Liver (tissue), 9 donors: ENCODE measurements around the gene ATAT1. TPM values are rescaled to one million over a fixed set of nuclear protein-coding genes. Genes with fewer than 3 reads are reported as not detected.
"Not testable (repeated sequence)": the region's sequence is repeated elsewhere in the genome, so short reads cannot be mapped to it uniquely, and the experiment has no call there.

ENCODE experiments used
- DNase-seq: peaks from one replicate; pipeline ENCODE4 v3.0.0-alpha.2; 2017; ENCODE audit warnings: low spot score
- H3K27ac ChIP-seq, 2 donors: one replicate each; pipeline ENCODE4 v1.7.0; 2013; ENCODE audit warnings: inconsistent platforms in 2 of 2, low read length in 2 of 2, control low read depth in 1 of 2, low read depth in 1 of 2, mild to moderate bottlenecking in 1 of 2
- H3K27me3 ChIP-seq, 4 donors: one replicate each; pipeline versions ENCODE4 v1.6.1 to v1.7.0; 2013; ENCODE audit warnings: low read length in 3 of 4, inconsistent platforms in 1 of 4, mild to moderate bottlenecking in 1 of 4, moderate library complexity in 1 of 4; ENCODE audit not compliant: control insufficient read depth in 4 of 4, insufficient read depth in 4 of 4
- H3K36me3 ChIP-seq, 4 donors: one replicate each; pipeline versions ENCODE4 v1.6.1 to v1.7.0; 2013; ENCODE audit warnings: low read length in 3 of 4, mild to moderate bottlenecking in 3 of 4, low read depth in 1 of 4, moderate library complexity in 1 of 4; ENCODE audit not compliant: control insufficient read depth in 4 of 4, insufficient read depth in 3 of 4
- H3K4me1 ChIP-seq, 4 donors: one replicate each; pipeline versions ENCODE4 v1.6.1 to v1.7.0; 2013; ENCODE audit warnings: low read length in 3 of 4, mild to moderate bottlenecking in 3 of 4, moderate library complexity in 1 of 4; ENCODE audit not compliant: control insufficient read depth in 4 of 4, insufficient read depth in 4 of 4
- H3K4me3 ChIP-seq, 3 donors: one replicate each; pipeline versions ENCODE4 v1.6.1 to v1.7.0; 2013; ENCODE audit warnings: low read length in 3 of 3, control low read depth in 1 of 3, low read depth in 1 of 3, mild to moderate bottlenecking in 1 of 3
- H3K9ac ChIP-seq, 2 donors: one replicate each; pipeline ENCODE4 v1.7.0; 2013; ENCODE audit warnings: low read length in 2 of 2, mild to moderate bottlenecking in 2 of 2, moderate library complexity in 2 of 2, control low read depth in 1 of 2, low read depth in 1 of 2
- H3K9me3 ChIP-seq, 4 donors: one replicate each; pipeline versions ENCODE4 v1.6.1 to v1.7.0; 2013; ENCODE audit warnings: low read length in 3 of 4; ENCODE audit not compliant: control insufficient read depth in 4 of 4
- CTCF ChIP-seq: fragments of 150-350 bp; IDR thresholded peaks from 2 replicates; pipeline ENCODE4 v1.5.1; 2017; ENCODE audit warnings: improper control_type of control experiment, low read depth, low read length; ENCODE audit not compliant: missing input control
- EGR1 ChIP-seq, 2 donors: IDR thresholded peaks; 2 replicates each; pipeline ENCODE4 v1.6.1; 2016 to 2018; ENCODE audit warnings: antibody characterized with exemption in 2 of 2, low read depth in 2 of 2
- HNF4G ChIP-seq: IDR thresholded peaks from 2 replicates; pipeline ENCODE4 v1.6.1; 2016; ENCODE audit warnings: antibody characterized with exemption
- NR2F2 ChIP-seq: IDR thresholded peaks from 2 replicates; pipeline ENCODE4 v1.6.1; 2016; ENCODE audit warnings: antibody characterized with exemption
- RAD21 ChIP-seq, 2 donors: IDR thresholded peaks; 2 replicates each; pipeline ENCODE4 v1.6.1; 2016; ENCODE audit warnings: antibody characterized with exemption in 2 of 2, mild to moderate bottlenecking in 2 of 2
- SP1 ChIP-seq: IDR thresholded peaks from 2 replicates; pipeline ENCODE4 v1.6.1; 2018; ENCODE audit warnings: antibody characterized with exemption, mild to moderate bottlenecking
- WGBS: extraction: QIAGEN DNeasy Blood & Tissue Kit; methylation state at CpG from one replicate; pipeline ENCODE4 v1.1.7; 2013; 5-methylcytosine and 5-hydroxymethylcytosine counted together
- polyA plus RNA-seq, 2 donors: library from polyadenylated mRNA; stranded (reverse) in 1 of 2; unstranded in 1 of 2; fragments of 200-250 nt in 1 of 2; fragments of >200 nt in 1 of 2; fragmentation: Nextera tagmentation in 1 of 2; extraction: Ambion mirVana in 1 of 2; gene quantifications; one replicate each; pipeline versions ENCODE4 v1.2.1 to v1.2.3, GENCODE V29; 2013 to 2015
- total RNA-seq, 2 donors: library from RNA; depleted of rRNA; stranded (reverse); fragments of >200 nt; gene quantifications; one replicate each; pipeline ENCODE4 v1.2.3, GENCODE V29; 2014
- donor health status: healthy.
- donor health status: healthy.
- donor health status: healthy.
- donor health status: healthy.
- donor health status: healthy.

ATAT1 gene
- total and polyA plus RNA-seq, 4 donors: 2.1 to 5.4 (median 3.0) TPM

- Histone ChIP-seq H3K9me3 (no peaks in the 10 kb centered on the region), H3K27me3 (no peaks in the 10 kb centered on the region), H3K4me1 (peaks cover 0 to 2% (median 0%) of the 10 kb centered on the region in 4 donors), H3K36me3 (peaks cover 5 to 44% (median 34%) of the 10 kb centered on the region in 4 donors), H3K4me3 (no peak overlapping the region), H3K9ac (no peak overlapping the region), H3K27ac (no peak overlapping the region)
- TF ChIP-seq EGR1 (IDR thresholded peaks at IDR 0.05; ENCODE audit: low read depth in 2 of 2) (no peak), CTCF (no peak), NR2F2 (no peak), HNF4G (no peak)
- DNase-seq: no peak
- WGBS: 93% methylated on average over 1 of the region's 1 CpG
Observed at GRCh38 chr6:30592287-30592686, 34.4 kb upstream of the ATAT1 start.

- WGBS: 74% methylated on average over 15 of the region's 15 CpGs
- not testable (repeated sequence) for H3K4me3 ChIP-seq, H3K9me3 ChIP-seq, H3K9ac ChIP-seq, H3K4me1 ChIP-seq, H3K27ac ChIP-seq, H3K27me3 ChIP-seq
- peak; percentile 68 to 83 for TF ChIP-seq EGR1 (IDR thresholded peaks at IDR 0.05; ENCODE audit: low read depth in 2 of 2)
- TF ChIP-seq CTCF: peak; percentile 93
- peak; percentile 81 to 89 for TF ChIP-seq RAD21 (IDR thresholded peaks at IDR 0.05)
- peak; percentile 88 for DNase-seq
- H3K36me3 ChIP-seq: peaks cover 3 to 26% (median 18%) of the 10 kb centered on the region in 4 donors
Observed at GRCh38 chr6:30597315-30598144, 29.1 kb upstream of the ATAT1 start.

GRCh38 chr6:30598912-30599624 lies 27.6 kb upstream of the ATAT1 start:
- 65% methylated on average over 12 of the region's 12 CpGs for WGBS
- DNase-seq: no peak

More at GRCh38 chr6:30598912-30599624, 27.6 kb upstream of the ATAT1 start:
- no peaks in the 10 kb centered on the region for H3K27me3 ChIP-seq
- H3K9ac ChIP-seq: no peak overlapping the region
- H3K9me3 ChIP-seq: no peaks in the 10 kb centered on the region
- no peak overlapping the region for H3K4me3 ChIP-seq
- TF ChIP-seq SP1 (no peak), CTCF (no peak)
- H3K4me1 ChIP-seq: peaks cover 0 to 4% (median 0%) of the 10 kb centered on the region in 4 donors
- H3K27ac ChIP-seq: no peak overlapping the region
- peaks cover 15 to 41% (median 34%) of the 10 kb centered on the region in 4 donors for H3K36me3 ChIP-seq
